H9 (cell line): Measurements from ENCODE around the gene ZNF480. TPM values are rescaled to one million over a fixed set of nuclear protein-coding genes. Genes with fewer than 3 reads are reported as not detected.

ENCODE experiments used
- DNase-seq: peaks from one replicate; pipeline ENCODE4 v3.0.0-alpha.2; 2017
- H2AFZ ChIP-seq: one replicate; pipeline ENCODE4 v1.6.1; 2013; ENCODE audit warnings: mild to moderate bottlenecking, low read length, control low read depth, moderate library complexity
- H2AK5ac ChIP-seq: 2 replicates; pipeline ENCODE4 v1.6.1; 2013; ENCODE audit warnings: low read length, control low read depth, mixed read lengths; ENCODE audit not compliant: insufficient read length
- H2BK120ac ChIP-seq: one replicate; pipeline ENCODE4 v1.6.1; 2013; ENCODE audit warnings: low read depth, mild to moderate bottlenecking, low read length, control low read depth, inconsistent platforms; ENCODE audit not compliant: poor library complexity, severe bottlenecking
- H2BK12ac ChIP-seq: 2 replicates; pipeline ENCODE4 v1.6.1; 2013; ENCODE audit warnings: low read length, control low read depth, mixed read lengths, low read depth; ENCODE audit not compliant: insufficient read length
- H2BK15ac ChIP-seq: 2 replicates; pipeline ENCODE4 v1.6.1; 2013; ENCODE audit warnings: low read depth, low read length, control low read depth
- H2BK20ac ChIP-seq: one replicate; pipeline ENCODE4 v1.6.1; 2013; ENCODE audit warnings: low read depth, mild to moderate bottlenecking, low read length, control low read depth, inconsistent platforms; ENCODE audit not compliant: poor library complexity, severe bottlenecking
- H2BK5ac ChIP-seq: 2 replicates; pipeline ENCODE4 v1.6.1; 2013; ENCODE audit warnings: low read length, control low read depth, mixed read lengths; ENCODE audit not compliant: insufficient read length
- H3K14ac ChIP-seq: 2 replicates; pipeline ENCODE4 v1.6.1; 2013; ENCODE audit warnings: low read length, control low read depth; ENCODE audit not compliant: insufficient read depth
- H3K18ac ChIP-seq: 2 replicates; pipeline ENCODE4 v1.6.1; 2013; ENCODE audit warnings: low read depth, mild to moderate bottlenecking, mixed read lengths, low read length, control low read depth; ENCODE audit not compliant: insufficient read length
- H3K23ac ChIP-seq: 2 replicates; pipeline ENCODE4 v1.6.1; 2013; ENCODE audit warnings: low read length, control low read depth, mixed read lengths, low read depth; ENCODE audit not compliant: insufficient read length
- H3K23me2 ChIP-seq: 2 replicates; pipeline ENCODE4 v1.6.1; 2013; ENCODE audit warnings: low read depth, mild to moderate bottlenecking, mixed read lengths, low read length, control low read depth; ENCODE audit not compliant: insufficient read length, poor library complexity, severe bottlenecking
- H3K27ac ChIP-seq: 2 replicates; pipeline ENCODE4 v1.5.1; 2013; ENCODE audit warnings: low read length, control low read depth, mixed read lengths, low read depth; ENCODE audit not compliant: insufficient read length
- H3K27me3 ChIP-seq: 2 replicates; pipeline ENCODE4 v1.6.1; 2013; ENCODE audit warnings: low read length, control low read depth, inconsistent platforms; ENCODE audit not compliant: insufficient read depth
- H3K4ac ChIP-seq: 2 replicates; pipeline ENCODE4 v1.6.1; 2013; ENCODE audit warnings: low read depth, mild to moderate bottlenecking, control low read depth, inconsistent platforms, low read length, moderate library complexity
- H3K4me1 ChIP-seq: 2 replicates; pipeline ENCODE4 v1.6.1; 2013; ENCODE audit warnings: low read length, control low read depth, inconsistent platforms; ENCODE audit not compliant: insufficient read depth
- H3K4me2 ChIP-seq: 2 replicates; pipeline ENCODE4 v1.6.1; 2013; ENCODE audit warnings: low read length, control low read depth, mixed read lengths; ENCODE audit not compliant: insufficient read length, insufficient read depth
- H3K56ac ChIP-seq: 2 replicates; pipeline ENCODE4 v1.6.1; 2013; ENCODE audit warnings: low read depth, mild to moderate bottlenecking, mixed read lengths, low read length, control low read depth; ENCODE audit not compliant: insufficient read length
- H3K79me1 ChIP-seq: 2 replicates; pipeline ENCODE4 v1.6.1; 2013; ENCODE audit warnings: low read depth, mild to moderate bottlenecking, moderate library complexity, low read length, control low read depth, inconsistent platforms; ENCODE audit not compliant: insufficient read depth, poor library complexity, severe bottlenecking
- H3K79me2 ChIP-seq: 2 replicates; pipeline ENCODE4 v1.6.1; 2013; ENCODE audit warnings: low read length, control low read depth, inconsistent platforms; ENCODE audit not compliant: insufficient read depth
- H3K9ac ChIP-seq: 2 replicates; pipeline ENCODE4 v1.6.1; 2013; ENCODE audit warnings: low read length, control low read depth, mixed read lengths; ENCODE audit not compliant: insufficient read length; ENCODE audit errors: extremely low read depth
- H3K9me3 ChIP-seq: one replicate; pipeline ENCODE4 v1.6.1; 2013; ENCODE audit warnings: low read depth, low read length, inconsistent platforms; ENCODE audit not compliant: control insufficient read depth
- H3T11ph ChIP-seq: one replicate; pipeline ENCODE4 v1.6.1; 2013; ENCODE audit warnings: mild to moderate bottlenecking, low read length, control low read depth, inconsistent platforms
- H4K20me1 ChIP-seq: one replicate; pipeline ENCODE4 v1.6.1; 2013; ENCODE audit not compliant: control insufficient read depth, insufficient read length, insufficient read depth
- H4K5ac ChIP-seq: 2 replicates; pipeline ENCODE4 v1.6.1; 2013; ENCODE audit warnings: low read depth, mild to moderate bottlenecking, mixed read lengths, low read length, control low read depth; ENCODE audit not compliant: insufficient read length
- H4K8ac ChIP-seq: replicated peaks from 2 replicates; pipeline ENCODE4 v1.6.1; 2013; ENCODE audit warnings: low read length, control low read depth, mixed read lengths, low read depth; ENCODE audit not compliant: insufficient read length
- H4K91ac ChIP-seq: 2 replicates; pipeline ENCODE4 v1.6.1; 2013; ENCODE audit warnings: low read depth, mild to moderate bottlenecking, moderate library complexity, mixed read lengths, low read length, control low read depth; ENCODE audit not compliant: insufficient read length
- H3K27ac Mint-ChIP-seq, 3 experiments: 2 replicates in 2 of 3; 3 replicates in 1 of 3; pipeline ENCODE4 v1.8.0; 2020 to 2021; ENCODE audit warnings: mixed read lengths in 3 of 3, mild to moderate bottlenecking in 1 of 3, moderate library complexity in 1 of 3
- H3K27me3 Mint-ChIP-seq: 2 replicates; pipeline ENCODE4 v1.8.0; 2021; ENCODE audit warnings: low read depth, mild to moderate bottlenecking, moderate library complexity, mixed read lengths
- H3K36me3 Mint-ChIP-seq, 3 experiments: 2 replicates in 2 of 3; 3 replicates in 1 of 3; pipeline ENCODE4 v1.8.0; 2020 to 2021; ENCODE audit warnings: low read depth in 3 of 3, mixed read lengths in 3 of 3; ENCODE audit not compliant: insufficient read depth in 1 of 3
- H3K4me1 Mint-ChIP-seq, 2 experiments: 2 replicates each; pipeline ENCODE4 v1.8.0; 2020; ENCODE audit warnings: mixed read lengths in 2 of 2
- H3K4me3 Mint-ChIP-seq, 2 experiments: 2 replicates in 1 of 2; 3 replicates in 1 of 2; pipeline ENCODE4 v1.8.0; 2020 to 2021; ENCODE audit warnings: mild to moderate bottlenecking in 2 of 2, mixed read lengths in 2 of 2, moderate library complexity in 1 of 2
- H3K9me3 Mint-ChIP-seq, 2 experiments: 2 replicates in 1 of 2; 3 replicates in 1 of 2; pipeline ENCODE4 v1.8.0; 2020; ENCODE audit warnings: mild to moderate bottlenecking in 2 of 2, mixed read lengths in 2 of 2, moderate library complexity in 1 of 2
- WGBS: extraction: QIAGEN DNeasy Blood & Tissue Kit; methylation state at CpG from one replicate; pipeline ENCODE4 v1.1.7; 2013; ENCODE audit warnings: missing lambda C conversion rate, low lambda C conversion rate, mixed read lengths; ENCODE audit not compliant: insufficient read length; ENCODE audit errors: extremely low coverage; 5-methylcytosine and 5-hydroxymethylcytosine counted together
- total RNA-seq: library from RNA; stranded (reverse); gene quantifications from 2 replicates; pipeline ENCODE4 v1.2.1, GENCODE V29; 2021
- TF ChIP-seq, protein P1 (sequence below): fragments of 200-600 bp; sonication (generic); conservative IDR thresholded peaks from 3 replicates; pipeline ENCODE4 v1.8.0; 2021; ENCODE audit warnings: antibody characterized with exemption, mild to moderate bottlenecking

The ZNF480 gene
- total RNA-seq, 1 experiment from 2014 or later, result 42.5 TPM

DNA sequence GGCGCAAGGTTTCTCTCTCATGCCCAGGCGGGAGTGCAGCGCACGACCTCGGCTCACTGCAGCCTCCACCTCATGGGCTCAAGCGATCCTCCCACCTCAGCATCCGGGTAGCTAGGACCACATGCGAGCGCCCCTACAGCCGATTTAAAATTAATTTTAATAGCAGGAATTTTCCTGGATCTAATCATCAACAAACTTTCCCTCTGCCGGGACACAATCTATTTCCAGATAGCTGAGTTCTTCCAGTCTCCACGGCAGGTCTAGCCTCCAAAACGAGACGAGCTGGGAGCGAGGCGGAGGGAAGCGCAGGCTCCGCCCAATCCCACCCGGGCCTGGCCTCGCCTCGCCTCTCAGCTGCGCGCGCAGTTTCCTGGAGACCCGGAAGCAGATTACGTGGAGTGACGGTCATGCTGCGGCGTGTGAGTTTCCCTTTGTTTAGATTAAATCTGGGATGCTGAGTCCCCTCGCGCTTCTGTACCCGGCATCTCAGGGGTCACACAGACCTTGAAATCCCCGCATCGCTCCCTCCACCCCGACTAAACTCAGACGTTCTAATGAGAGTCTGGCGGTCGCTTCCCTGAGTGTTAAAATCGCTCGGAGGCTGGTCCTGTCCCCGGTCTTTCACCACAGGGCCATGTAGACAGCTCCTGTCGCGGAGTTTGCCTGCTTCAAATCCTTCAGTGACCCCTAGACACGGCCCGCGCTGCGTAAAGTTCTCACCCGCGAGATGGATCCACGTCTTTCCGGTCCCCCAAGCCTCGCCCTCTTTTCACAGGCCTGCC lies 72.8 kb downstream of the ZNF480 start, which contains the start of gene ZNF880:
TSS of gene ZNF880 (plus strand) at position 365 of the 782 bp plus-strand sequence. CDS start at position 408, 43 bp downstream.
- Histone ChIP-seq H3K79me2 (peaks cover 2% of the 10 kb centered on the region; the same call in 1 of the 2 replicates), H4K91ac (no peak within 1 kb of the TSS), H3K79me1 (no peaks in the 10 kb centered on the region), H4K20me1 (no peaks in the 10 kb centered on the region), H3K56ac (no peak within 1 kb of the TSS), H3K23me2 (peaks cover 8% of the 10 kb centered on the region), H3K4me1 (peaks cover 2% of the 10 kb centered on the region; the same call in 1 of the 2 replicates), H3K9me3 (peaks cover 22% of the 10 kb centered on the region), H3K18ac (peak within 1 kb of the TSS; percentile 96), H3K27ac (peak within 1 kb of the TSS; percentile 24), H4K5ac (no peak within 1 kb of the TSS), H4K8ac (no peak within 1 kb of the TSS), H2AK5ac (no peak within 1 kb of the TSS), H3K4ac (peak within 1 kb of the TSS; percentile 15; the same call in 1 of the 2 replicates), H2AFZ (peak within 1 kb of the TSS; percentile 9), H2BK20ac (no peak within 1 kb of the TSS), H3K9ac (peak within 1 kb of the TSS; percentile 90), H2BK5ac (no peak within 1 kb of the TSS), H2BK15ac (no peak within 1 kb of the TSS), H2BK120ac (peak within 1 kb of the TSS; percentile 95), H3K23ac (no peak within 1 kb of the TSS), H3K14ac (peak within 1 kb of the TSS; percentile 98), H3T11ph (no peak within 1 kb of the TSS), H2BK12ac (no peak within 1 kb of the TSS), H3K4me2 (peak within 1 kb of the TSS; percentile 44), H3K27me3 (no peaks in the 10 kb centered on the region)
- TF ChIP-seq, protein P1, sequence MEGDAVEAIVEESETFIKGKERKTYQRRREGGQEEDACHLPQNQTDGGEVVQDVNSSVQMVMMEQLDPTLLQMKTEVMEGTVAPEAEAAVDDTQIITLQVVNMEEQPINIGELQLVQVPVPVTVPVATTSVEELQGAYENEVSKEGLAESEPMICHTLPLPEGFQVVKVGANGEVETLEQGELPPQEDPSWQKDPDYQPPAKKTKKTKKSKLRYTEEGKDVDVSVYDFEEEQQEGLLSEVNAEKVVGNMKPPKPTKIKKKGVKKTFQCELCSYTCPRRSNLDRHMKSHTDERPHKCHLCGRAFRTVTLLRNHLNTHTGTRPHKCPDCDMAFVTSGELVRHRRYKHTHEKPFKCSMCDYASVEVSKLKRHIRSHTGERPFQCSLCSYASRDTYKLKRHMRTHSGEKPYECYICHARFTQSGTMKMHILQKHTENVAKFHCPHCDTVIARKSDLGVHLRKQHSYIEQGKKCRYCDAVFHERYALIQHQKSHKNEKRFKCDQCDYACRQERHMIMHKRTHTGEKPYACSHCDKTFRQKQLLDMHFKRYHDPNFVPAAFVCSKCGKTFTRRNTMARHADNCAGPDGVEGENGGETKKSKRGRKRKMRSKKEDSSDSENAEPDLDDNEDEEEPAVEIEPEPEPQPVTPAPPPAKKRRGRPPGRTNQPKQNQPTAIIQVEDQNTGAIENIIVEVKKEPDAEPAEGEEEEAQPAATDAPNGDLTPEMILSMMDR, result no peak
- WGBS, result no CpG with 5 or more reads among the region's 52 CpGs
- Mint-ChIP-seq H3K9me3 (peaks cover 72 to 87% of the 10 kb centered on the region in 2 experiments), H3K27ac (no peak within 1 kb of the TSS), H3K36me3 (peaks cover 40 to 56% (median 55%) of the 10 kb centered on the region in 3 experiments), H3K27me3 (no peaks in the 10 kb centered on the region; the same call in 1 of the 2 replicates), H3K4me1 (no peaks in the 10 kb centered on the region), H3K4me3 (no peak within 1 kb of the TSS)
- peak; percentile 87 for DNase-seq
